Measurements from ENCODE around the gene CENPS. TPM values are rescaled to one million over a fixed set of nuclear protein-coding genes. Genes with fewer than 3 reads are reported as not detected.
"Not testable (repeated sequence)": the region's sequence is repeated elsewhere in the genome, so short reads cannot be mapped to it uniquely, and the experiment has no call there.

The CENPS gene
- total RNA-seq, 2 experiments from 2014 or later: 21.5 to 23.4 TPM

DNA sequence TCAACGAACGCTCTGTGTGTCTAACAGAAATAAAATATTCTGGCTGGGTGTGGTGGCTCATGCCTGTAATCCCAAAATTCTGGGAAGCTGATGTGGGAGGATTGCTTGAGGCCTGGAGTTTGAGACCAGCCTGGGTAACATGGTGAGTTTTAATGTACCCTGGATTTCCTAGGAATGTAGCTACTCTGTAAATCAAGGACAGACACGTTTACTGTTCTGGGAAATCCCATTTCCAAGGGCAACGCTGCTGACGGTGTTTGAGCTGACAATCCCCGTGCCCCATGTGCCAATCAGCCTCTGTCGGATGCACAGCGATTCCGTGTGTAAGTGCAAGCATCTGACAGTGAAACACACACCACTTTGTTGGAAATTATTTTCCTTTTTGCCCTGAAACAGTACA, 27.6 kb downstream of the CENPS start:
- Mint-ChIP-seq H3K27ac (no peak overlapping the region), H3K4me3 (no peak overlapping the region), H3K36me3 (ENCODE audit: low read depth) (peaks cover 24% of the 10 kb centered on the region), H3K4me1 (ENCODE audit: low read depth) (peaks cover 6% of the 10 kb centered on the region), H3K27me3 (ENCODE audit: low read depth) (no peaks in the 10 kb centered on the region), H3K9me3 (no peaks in the 10 kb centered on the region)
- CTCF ChIA-PET: interaction anchor here (0.6 to 0.8 kb wide), 2 partner anchors 580 to 673 kb away, joined by 3 read pairs; no protein-coding TSS in a partner anchor
- no peak for DNase-seq
- intact Hi-C loops (cut with micrococcal nuclease): no loop called here

DNA sequence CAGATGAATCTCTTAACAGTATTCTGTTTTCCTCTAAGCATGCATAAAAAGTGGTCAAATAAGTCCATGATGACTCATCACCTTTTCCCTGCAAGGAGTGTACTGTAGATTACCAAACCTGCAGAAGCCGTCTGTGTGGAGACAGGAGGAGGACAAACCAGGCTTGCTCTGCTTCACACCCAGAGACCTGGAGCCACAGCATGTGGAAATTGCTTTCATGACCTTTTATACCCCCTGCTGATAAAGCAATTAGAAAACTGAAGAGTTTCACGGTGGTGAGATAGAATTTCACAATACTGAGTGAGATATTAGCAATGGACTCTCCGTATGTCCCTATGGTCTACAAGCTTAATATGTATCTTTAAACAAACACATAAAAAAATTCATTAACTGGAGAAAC, 29.0 kb downstream of the CENPS start:
- no peak overlapping the region for H3K4me3 Mint-ChIP-seq
- peaks cover 6% of the 10 kb centered on the region for H3K4me1 Mint-ChIP-seq (ENCODE audit: low read depth)
- no peaks in the 10 kb centered on the region for H3K9me3 Mint-ChIP-seq
- intact Hi-C loops (cut with micrococcal nuclease): no loop called here
- H3K27ac Mint-ChIP-seq: peak overlapping the region; percentile 16
- no peak for DNase-seq
- H3K36me3 Mint-ChIP-seq (ENCODE audit: low read depth): peaks cover 30% of the 10 kb centered on the region
- CTCF ChIA-PET: no interaction called here
- H3K27me3 Mint-ChIP-seq (ENCODE audit: low read depth): no peaks in the 10 kb centered on the region

DNA sequence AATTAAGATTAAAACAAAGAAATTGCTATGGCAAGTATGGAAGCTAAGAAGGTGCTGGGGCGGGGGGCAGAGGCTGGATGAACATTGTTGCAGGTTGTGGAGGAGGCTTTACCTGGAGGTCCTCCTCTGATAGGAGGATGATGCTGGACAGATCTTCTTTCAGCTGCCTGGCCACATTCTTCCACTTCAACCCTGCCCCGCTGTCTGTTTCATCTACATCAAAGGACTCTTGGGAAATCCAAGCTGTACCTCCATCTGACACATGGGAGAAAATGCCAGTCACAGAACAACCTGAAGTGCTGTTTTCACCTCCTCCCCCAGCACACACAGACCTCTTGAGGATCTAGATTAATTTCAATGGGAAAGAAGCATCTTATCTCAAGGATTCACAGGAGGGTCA, 36.8 kb downstream of the CENPS start:
- Mint-ChIP-seq H3K4me3 (no peak overlapping the region), H3K4me1 (ENCODE audit: low read depth) (peaks cover 7% of the 10 kb centered on the region), H3K36me3 (ENCODE audit: low read depth) (peaks cover 24% of the 10 kb centered on the region), H3K9me3 (no peaks in the 10 kb centered on the region), H3K27ac (no peak overlapping the region), H3K27me3 (ENCODE audit: low read depth) (no peaks in the 10 kb centered on the region)
- intact Hi-C loops (cut with micrococcal nuclease): no loop called here
- CTCF ChIA-PET: interaction anchor here (0.7 to 1.6 kb wide), 2 partner anchors 28 to 103 kb away, joined by 3 to 6 read pairs; no protein-coding TSS in a partner anchor
- no peak for DNase-seq

DNA sequence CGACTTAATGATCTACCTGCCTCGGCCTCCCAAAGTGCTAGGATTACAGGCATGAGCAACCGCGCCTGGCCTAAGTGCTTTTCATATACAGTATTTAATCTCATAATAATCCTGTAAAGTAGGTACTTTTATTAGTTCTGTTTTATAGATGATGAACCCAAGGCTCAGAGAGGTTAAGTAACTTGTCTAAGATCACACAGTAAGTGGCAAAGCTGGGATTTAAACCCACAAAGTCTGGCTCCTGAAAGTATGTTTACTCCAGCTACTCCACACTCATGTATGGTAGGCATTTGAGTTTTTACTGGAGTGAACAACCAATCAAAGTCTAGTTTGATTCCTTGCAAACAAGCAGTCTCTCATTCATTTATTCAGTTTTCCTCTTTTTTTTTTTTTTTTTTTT, 39.8 kb downstream of the CENPS start:
- Mint-ChIP-seq H3K9me3 (no peaks in the 10 kb centered on the region), H3K27ac (no peak overlapping the region)

GRCh38 chr1:10471411-10472219, 41.4 kb downstream of the CENPS start:
- CTCF ChIA-PET: no interaction called here
- intact Hi-C loops (cut with micrococcal nuclease): loop anchor here (1.0 to 5.0 kb wide), 2 partner anchors 41 to 541 kb away; partner anchors contain the start of genes CENPS and TARDBP
- H3K4me3 Mint-ChIP-seq: peak overlapping the region; percentile 90
- H3K27ac Mint-ChIP-seq: peak overlapping the region; percentile 84
- no peaks in the 10 kb centered on the region for H3K27me3 Mint-ChIP-seq (ENCODE audit: low read depth)
- peaks cover 36% of the 10 kb centered on the region for H3K4me1 Mint-ChIP-seq (ENCODE audit: low read depth)
- no peaks in the 10 kb centered on the region for H3K9me3 Mint-ChIP-seq
- DNase-seq: peak; percentile 11
- peaks cover 14% of the 10 kb centered on the region for H3K36me3 Mint-ChIP-seq (ENCODE audit: low read depth)

More for the DNA sequence above, 39.8 kb downstream of the CENPS start:
- Mint-ChIP-seq H3K36me3 (ENCODE audit: low read depth) (peaks cover 10% of the 10 kb centered on the region), H3K27me3 (ENCODE audit: low read depth) (no peaks in the 10 kb centered on the region), H3K4me3 (no peak overlapping the region), H3K4me1 (ENCODE audit: low read depth) (peaks cover 23% of the 10 kb centered on the region)
- DNase-seq: no peak
- intact Hi-C loops (cut with micrococcal nuclease): loop anchor here (5.0 kb wide), 1 partner anchor 542 kb away; the partner anchor contains the start of gene TARDBP
- CTCF ChIA-PET: no interaction called here

DNA sequence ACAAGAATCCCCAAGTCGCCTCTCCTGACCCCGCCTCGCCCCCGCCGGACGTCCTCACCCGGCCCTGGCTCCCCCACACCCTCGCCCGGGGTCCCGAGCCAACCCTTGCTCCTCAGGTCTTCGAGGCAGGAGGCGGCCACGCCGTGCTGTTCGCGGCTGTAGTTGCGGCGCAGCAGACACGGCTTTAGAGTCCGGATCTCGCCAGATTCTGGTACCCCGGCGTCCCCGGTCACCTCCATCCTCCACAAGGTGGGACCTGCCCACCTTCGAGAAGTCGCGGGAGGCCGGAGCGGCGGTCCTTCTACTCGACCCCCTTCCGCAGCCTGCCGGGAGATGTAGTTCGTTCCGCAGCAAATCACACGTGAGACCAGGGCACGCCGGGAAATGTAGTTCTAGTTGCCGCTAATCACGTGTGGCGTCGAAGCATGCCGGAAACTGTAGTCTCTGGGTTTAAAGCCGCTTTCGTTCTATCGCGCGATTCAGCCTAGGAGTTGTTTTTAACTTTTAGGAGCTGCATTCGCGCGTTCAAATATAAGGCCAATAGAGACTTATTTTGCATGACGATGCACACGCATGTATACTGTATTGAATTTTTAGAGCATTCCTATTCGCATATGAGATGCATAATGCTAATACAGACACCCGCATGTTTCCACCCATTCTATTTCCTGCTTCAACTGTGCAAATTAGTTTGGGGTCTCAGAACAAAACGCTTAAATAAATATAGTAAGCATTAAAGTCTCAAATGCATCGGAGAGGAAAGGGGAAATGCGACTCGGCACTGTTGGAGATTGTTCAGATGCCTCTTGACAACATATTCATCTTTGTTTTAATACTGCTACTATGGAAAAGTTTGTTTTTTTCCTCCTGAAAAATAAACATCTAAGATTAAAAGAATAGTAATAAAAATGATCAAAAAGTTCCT, 42.2 kb downstream of the CENPS start, which contains the start of gene DFFA:
Gene DFFA (minus strand): TSS at position 310 of the 925 bp plus-strand sequence. CDS start 71 bp downstream, at position 239.
- H3K36me3 Mint-ChIP-seq (ENCODE audit: low read depth): peaks cover 11% of the 10 kb centered on the region
- CTCF ChIA-PET: interaction anchor here (0.6 kb wide), 1 partner anchor 21 kb away, joined by 5 read pairs; no protein-coding TSS in a partner anchor
- intact Hi-C loops (cut with micrococcal nuclease): loop anchor here (1.0 to 5.0 kb wide), 2 partner anchors 42 to 540 kb away; partner anchors contain the start of genes CENPS and TARDBP
- no peaks in the 10 kb centered on the region for H3K27me3 Mint-ChIP-seq (ENCODE audit: low read depth)
- H3K9me3 Mint-ChIP-seq: no peaks in the 10 kb centered on the region
- H3K4me3 Mint-ChIP-seq: peak within 1 kb of the TSS; percentile 90
- peaks cover 38% of the 10 kb centered on the region for H3K4me1 Mint-ChIP-seq (ENCODE audit: low read depth)
- peak within 1 kb of the TSS; percentile 84 for H3K27ac Mint-ChIP-seq
- DNase-seq: peak; percentile 97

GRCh38 chr1:10473145-10473765, 43.0 kb downstream of the CENPS start:
- Mint-ChIP-seq H3K9me3 (no peaks in the 10 kb centered on the region), H3K27ac (peak overlapping the region; percentile 59), H3K36me3 (ENCODE audit: low read depth) (peaks cover 8% of the 10 kb centered on the region), H3K4me3 (peak overlapping the region; percentile 90), H3K4me1 (ENCODE audit: low read depth) (peaks cover 38% of the 10 kb centered on the region), H3K27me3 (ENCODE audit: low read depth) (no peaks in the 10 kb centered on the region)
- CTCF ChIA-PET: interaction anchor here (0.6 kb wide), 1 partner anchor 21 kb away, joined by 5 read pairs; no protein-coding TSS in a partner anchor
- intact Hi-C loops (cut with micrococcal nuclease): loop anchor here (5.0 kb wide), 1 partner anchor 539 kb away; the partner anchor contains the start of gene TARDBP
- DNase-seq: no peak

DNA sequence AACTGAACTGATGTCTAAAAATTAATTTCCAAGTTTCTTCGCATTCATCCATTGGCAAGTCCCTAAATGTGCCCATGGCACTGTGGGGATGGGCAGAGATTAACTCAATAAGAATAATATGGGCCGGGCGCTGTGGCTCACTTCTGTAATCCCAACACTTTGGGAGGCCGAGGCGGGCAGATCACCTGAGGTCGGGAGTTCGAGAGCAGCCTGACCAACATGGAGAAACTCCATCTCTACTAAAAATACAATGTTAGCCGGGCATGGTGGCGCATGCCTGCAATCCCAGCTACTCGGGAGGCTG, 44.0 kb downstream of the CENPS start:
- peak overlapping the region; percentile 82 for H3K27ac Mint-ChIP-seq
- CTCF ChIA-PET; H3K27me3 Mint-ChIP-seq (ENCODE audit: low read depth); H3K9me3 Mint-ChIP-seq; H3K36me3 Mint-ChIP-seq (ENCODE audit: low read depth); DNase-seq: not testable (repeated sequence)
- intact Hi-C loops (cut with micrococcal nuclease): loop anchor here (1.0 to 5.0 kb wide), 5 partner anchors 21 to 563 kb away; partner anchors contain the start of genes CTNNBIP1, PGD and TARDBP
- H3K4me3 Mint-ChIP-seq: peak overlapping the region; percentile 97
- H3K4me1 Mint-ChIP-seq (ENCODE audit: low read depth): peaks cover 40% of the 10 kb centered on the region

- Mint-ChIP-seq H3K27ac (peak within 1 kb of the TSS; percentile 89), H3K36me3 (ENCODE audit: low read depth) (peaks cover 4% of the 10 kb centered on the region), H3K4me1 (ENCODE audit: low read depth) (peaks cover 42% of the 10 kb centered on the region), H3K27me3 (ENCODE audit: low read depth) (no peaks in the 10 kb centered on the region), H3K4me3 (peak within 1 kb of the TSS; percentile 97), H3K9me3 (no peaks in the 10 kb centered on the region)
- peak; percentile 95 for DNase-seq
- intact Hi-C loops (cut with micrococcal nuclease): loop anchor here (1.0 to 5.0 kb wide), 5 partner anchors 20 to 564 kb away; partner anchors contain the start of genes CTNNBIP1, PGD and TARDBP
- CTCF ChIA-PET: interaction anchor here (0.5 to 1.1 kb wide), 2 partner anchors 20 to 469 kb away, joined by 4 read pairs; no protein-coding TSS in a partner anchor
Observed at GRCh38 chr1:10474613-10475507, 44.6 kb downstream of the CENPS start, which contains the start of gene PEX14. TSS of gene PEX14 (plus strand) at chr1:10474950. CDS start at chr1:10474967, 17 bp downstream.

DNA sequence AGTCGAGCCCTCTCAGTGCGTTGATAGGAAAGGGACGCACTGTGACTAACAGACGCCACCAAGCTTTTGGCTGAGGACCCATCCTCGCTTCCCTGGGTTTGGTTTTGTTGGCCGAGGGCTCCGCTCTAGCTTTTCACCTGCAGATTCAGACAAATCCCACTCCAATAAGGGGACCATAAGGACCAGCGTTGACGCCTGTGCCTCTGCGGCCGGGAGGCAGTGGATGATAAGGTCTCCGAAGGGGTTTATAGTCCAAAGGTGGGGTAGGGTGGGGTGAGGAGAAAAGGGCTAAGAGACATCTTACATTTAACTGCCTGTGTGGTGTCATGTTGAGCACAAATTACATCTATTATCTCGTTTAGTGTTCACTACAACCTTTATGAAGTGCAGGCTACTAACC, 45.3 kb downstream of the CENPS start:
- intact Hi-C loops (cut with micrococcal nuclease): loop anchor here (2.0 kb wide), 2 partner anchors 77 to 565 kb away; partner anchors contain the start of genes CTNNBIP1 and PGD
- CTCF ChIA-PET: interaction anchor here (0.5 to 1.1 kb wide), 2 partner anchors 19 to 468 kb away, joined by 4 read pairs; no protein-coding TSS in a partner anchor
- H3K9me3 Mint-ChIP-seq: no peaks in the 10 kb centered on the region
- H3K27me3 Mint-ChIP-seq (ENCODE audit: low read depth): no peaks in the 10 kb centered on the region
- H3K4me1 Mint-ChIP-seq (ENCODE audit: low read depth): peaks cover 42% of the 10 kb centered on the region
- peak overlapping the region; percentile 89 for H3K27ac Mint-ChIP-seq
- peak overlapping the region; percentile 97 for H3K4me3 Mint-ChIP-seq
- peaks cover 4% of the 10 kb centered on the region for H3K36me3 Mint-ChIP-seq (ENCODE audit: low read depth)
- no peak for DNase-seq

DNA sequence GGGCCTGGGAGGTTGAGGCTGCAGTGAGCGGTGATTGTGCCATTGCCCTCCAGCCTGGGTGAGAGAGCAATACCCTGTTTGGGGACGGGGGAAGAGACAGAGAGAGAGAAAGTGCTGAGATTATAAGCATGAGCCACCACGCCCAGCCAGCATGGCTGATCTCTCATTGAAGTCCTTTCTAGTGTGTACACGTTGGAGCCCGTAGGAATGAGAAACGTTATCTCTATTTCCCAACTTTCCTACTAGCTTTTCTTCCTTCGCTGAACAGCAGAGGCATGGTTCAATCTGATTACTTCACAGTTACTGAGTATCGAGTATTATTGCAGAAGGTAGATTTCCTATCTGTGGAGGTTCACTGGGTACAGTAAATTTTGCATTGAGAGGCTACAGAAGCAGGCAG, 49.1 kb downstream of the CENPS start:
- Mint-ChIP-seq H3K27ac (no peak overlapping the region), H3K36me3 (ENCODE audit: low read depth) (peaks cover 4% of the 10 kb centered on the region), H3K4me1 (ENCODE audit: low read depth) (peaks cover 26% of the 10 kb centered on the region), H3K27me3 (ENCODE audit: low read depth) (no peaks in the 10 kb centered on the region), H3K9me3 (no peaks in the 10 kb centered on the region), H3K4me3 (no peak overlapping the region)
- intact Hi-C loops (cut with micrococcal nuclease): no loop called here
- CTCF ChIA-PET: no interaction called here
- no peak for DNase-seq
